HCT116 (cell line): ENCODE results near the gene FKBP2. TPM values are rescaled to one million over a fixed set of nuclear protein-coding genes. Genes with fewer than 3 reads are reported as not detected.
A peak's percentile ranks its signal among the peaks of the same experiment; 100 is the strongest.

ENCODE experiments used
- ATAC-seq: fragments of 200-7000 bp; cut with Tn5 transposase; 2 replicates; pipeline ENCODE4 v1.9.1; 2020; ENCODE audit warnings: mild to moderate bottlenecking, moderate library complexity
- BruUV-seq: library from RNA; stranded (reverse); fragments of 400-500 nt; replicated peaks from 2 replicates; lab custom pipeline; 2021; lab: Mats Ljungman, UMichigan
- CTCF ChIA-PET: fragments of 300-600 bp; sonication (Branson Sonifier 250); formaldehyde crosslinking; loops from one replicate; lab custom pipeline; 2021; ENCODE audit warnings: antibody characterized with exemption; lab: Charles Lee
- POLR2A ChIA-PET: fragments of 300-600, 350-600 bp; sonication (Branson Sonifier 250); formaldehyde crosslinking; loops from one replicate; lab custom pipeline; 2021; ENCODE audit warnings: antibody characterized with exemption; lab: Charles Lee
- RAD21 ChIA-PET, 2 experiments: fragments of 300-600 bp; sonication (Branson Sonifier 250); formaldehyde crosslinking; loops; one replicate each; lab custom pipeline; 2023; ENCODE audit warnings: low total read pairs in 2 of 2; ENCODE audit not compliant: uncharacterized antibody in 2 of 2, unreplicated experiment in 2 of 2, low non-redundant PET in 1 of 2; lab: Charles Lee
- DNase-seq: peaks from one replicate; pipeline ENCODE4 v3.0.0-alpha.2; 2010; ENCODE audit warnings: low read depth, low spot score
- H2AFZ ChIP-seq: fragments of 200-600 bp; shearing (Covaris generic), sonication (generic); 2 replicates; pipeline ENCODE4 v1.6.1; 2017; ENCODE audit warnings: low read depth, mixed run types, mixed read lengths, antibody characterized with exemption, low read length; ENCODE audit not compliant: poor library complexity, severe bottlenecking
- H3K27ac ChIP-seq: 2 replicates; pipeline ENCODE4 v1.5.1; 2012; ENCODE audit warnings: low read depth, low read length
- H3K27me3 ChIP-seq: fragments of 200-600 bp; sonication (generic); 2 replicates; pipeline ENCODE4 v1.6.1; 2016; ENCODE audit warnings: mixed run types, low read length, mixed read lengths; ENCODE audit not compliant: insufficient read depth
- H3K36me3 ChIP-seq, 2 experiments: fragments of 200-500 bp in 1 of 2; fragments of 200-600 bp in 1 of 2; sonication (Bioruptor generic) in 1 of 2; sonication (generic) in 1 of 2; 2 replicates each; pipeline versions ENCODE4 v1.5.1 to v1.6.1; 2014 to 2016; ENCODE audit warnings: low read length in 2 of 2, inconsistent platforms in 1 of 2, mixed read lengths in 1 of 2, mixed run types in 1 of 2; ENCODE audit not compliant: insufficient read depth in 2 of 2, control insufficient read depth in 1 of 2
- H3K4me1 ChIP-seq, 2 experiments: fragments of 200-600 bp in 1 of 2; sonication (generic) in 1 of 2; 2 replicates each; pipeline versions ENCODE4 v1.5.1 to v1.6.1; 2012 to 2017; ENCODE audit warnings: low read length in 2 of 2, inconsistent platforms in 1 of 2, mild to moderate bottlenecking in 1 of 2, mixed read lengths in 1 of 2, mixed run types in 1 of 2, moderate library complexity in 1 of 2; ENCODE audit not compliant: insufficient read depth in 2 of 2, control insufficient read depth in 1 of 2
- H3K4me2 ChIP-seq: fragments of 200-600 bp; sonication (generic); 2 replicates; pipeline ENCODE4 v1.6.1; 2017; ENCODE audit warnings: mixed run types, low read length, mixed read lengths
- H3K4me3 ChIP-seq, 2 experiments: fragments of 200-600 bp in 1 of 2; sonication (generic) in 1 of 2; replicated peaks in 1 of 2; 2 replicates each; pipeline ENCODE4 v1.5.1; 2011 to 2016; ENCODE audit warnings: low read length in 2 of 2, control low read depth in 1 of 2, low read depth in 1 of 2, mild to moderate bottlenecking in 1 of 2, mixed read lengths in 1 of 2, mixed run types in 1 of 2
- H3K79me2 ChIP-seq: fragments of 200-600 bp; sonication (generic); 2 replicates; pipeline ENCODE4 v1.6.1; 2017; ENCODE audit warnings: mild to moderate bottlenecking, mixed run types, low read length, moderate library complexity, mixed read lengths; ENCODE audit not compliant: insufficient read depth
- H3K9ac ChIP-seq: fragments of 200-600 bp; sonication (generic); 2 replicates; pipeline ENCODE4 v1.6.1; 2016; ENCODE audit warnings: low read length, mixed read lengths
- H3K9me2 ChIP-seq: fragments of 200-600 bp; sonication (generic), shearing (Covaris generic); 2 replicates; pipeline ENCODE4 v1.6.1; 2017; ENCODE audit warnings: mixed run types, mild to moderate bottlenecking, moderate library complexity; ENCODE audit not compliant: insufficient read depth
- H3K9me3 ChIP-seq, 2 experiments: fragments of 200-500 bp in 1 of 2; fragments of 200-600 bp in 1 of 2; sonication (Bioruptor generic) in 1 of 2; sonication (generic) in 1 of 2; 2 replicates each; pipeline ENCODE4 v1.6.1; 2014 to 2017; ENCODE audit warnings: low read length in 2 of 2, mixed read lengths in 2 of 2, inconsistent platforms in 1 of 2, low read depth in 1 of 2, mild to moderate bottlenecking in 1 of 2, mixed run types in 1 of 2, moderate library complexity in 1 of 2; ENCODE audit not compliant: control insufficient read depth in 1 of 2, insufficient read depth in 1 of 2
- H4K20me1 ChIP-seq: fragments of 200-600 bp; sonication (generic), shearing (Covaris generic); 2 replicates; pipeline ENCODE4 v1.6.1; 2017; ENCODE audit warnings: mixed run types, mild to moderate bottlenecking, moderate library complexity; ENCODE audit not compliant: insufficient read depth
- CEBPB ChIP-seq: IDR thresholded peaks from 2 replicates; pipeline ENCODE4 v1.6.1; 2012; ENCODE audit warnings: low read depth
- EGR1 ChIP-seq: IDR thresholded peaks from 2 replicates; pipeline ENCODE4 v1.6.1; 2012; ENCODE audit warnings: low read depth
- ELF1 ChIP-seq: IDR thresholded peaks from 2 replicates; pipeline ENCODE4 v1.6.1; 2012; ENCODE audit warnings: low read depth, borderline replicate concordance
- EZH2 ChIP-seq: fragments of 200-600 bp; sonication (generic); IDR thresholded peaks from 2 replicates; pipeline ENCODE4 v1.6.1; 2017; ENCODE audit warnings: antibody characterized with exemption, mixed run types
- EZH2phosphoT487 ChIP-seq: fragments of 200-600 bp; IDR thresholded peaks from 2 replicates; pipeline ENCODE4 v1.6.1; 2018; ENCODE audit warnings: antibody characterized with exemption, borderline replicate concordance
- FOSL1 ChIP-seq: IDR thresholded peaks from 2 replicates; pipeline ENCODE4 v1.6.1; 2012; ENCODE audit warnings: low read depth
- JUND ChIP-seq: IDR thresholded peaks from 2 replicates; pipeline ENCODE4 v1.6.1; 2012
- MAX ChIP-seq: IDR thresholded peaks from 2 replicates; pipeline ENCODE4 v1.6.1; 2012
- POLR2A ChIP-seq: IDR thresholded peaks from 2 replicates; pipeline ENCODE4 v1.7.0; 2011; ENCODE audit warnings: borderline replicate concordance; ENCODE audit not compliant: insufficient read depth, insufficient read length; ENCODE audit errors: extremely low read depth
- POLR2AphosphoS5 ChIP-seq: IDR thresholded peaks from 2 replicates; pipeline ENCODE4 v1.6.1; 2011; ENCODE audit warnings: mild to moderate bottlenecking, low read depth, low read length, moderate library complexity
- RAD21 ChIP-seq: IDR thresholded peaks from 2 replicates; pipeline ENCODE4 v1.6.1; 2012; ENCODE audit warnings: low read depth, mild to moderate bottlenecking
- SIN3A ChIP-seq: IDR thresholded peaks from 2 replicates; pipeline ENCODE4 v1.6.1; 2012; ENCODE audit warnings: low read depth
- TCF7L2 ChIP-seq: IDR thresholded peaks from 2 replicates; pipeline ENCODE4 v1.7.0; 2011; ENCODE audit warnings: borderline replicate concordance, inconsistent platforms; ENCODE audit not compliant: insufficient read depth, insufficient read length; ENCODE audit errors: extremely low read depth
- ZBTB33 ChIP-seq: IDR thresholded peaks from 2 replicates; pipeline ENCODE4 v1.6.1; 2011; ENCODE audit warnings: mild to moderate bottlenecking, low read length, moderate library complexity; ENCODE audit not compliant: insufficient replicate concordance; ENCODE audit errors: extremely low read depth
- ZFX ChIP-seq: fragments of 450-650 bp; IDR thresholded peaks from 2 replicates; pipeline ENCODE4 v1.6.1; 2017
- intact Hi-C: fragments of 100-400 bp; cut with micrococcal nuclease; formaldehyde crosslinking; loops from 2 replicates; pipeline ENCODE4 v1.10.0; 2022
- total RNA-seq: library from RNA; stranded (reverse); gene quantifications from one replicate; pipeline ENCODE4 v1.2.1, GENCODE V29; 2021; ENCODE audit not compliant: unreplicated experiment
- TF ChIP-seq, protein P1 (sequence below): IDR thresholded peaks from 2 replicates; pipeline ENCODE4 v1.6.1; 2012; ENCODE audit warnings: low read depth

FKBP2 gene
- total RNA-seq, 1 experiment from 2014 or later, result 69.2 TPM

DNA sequence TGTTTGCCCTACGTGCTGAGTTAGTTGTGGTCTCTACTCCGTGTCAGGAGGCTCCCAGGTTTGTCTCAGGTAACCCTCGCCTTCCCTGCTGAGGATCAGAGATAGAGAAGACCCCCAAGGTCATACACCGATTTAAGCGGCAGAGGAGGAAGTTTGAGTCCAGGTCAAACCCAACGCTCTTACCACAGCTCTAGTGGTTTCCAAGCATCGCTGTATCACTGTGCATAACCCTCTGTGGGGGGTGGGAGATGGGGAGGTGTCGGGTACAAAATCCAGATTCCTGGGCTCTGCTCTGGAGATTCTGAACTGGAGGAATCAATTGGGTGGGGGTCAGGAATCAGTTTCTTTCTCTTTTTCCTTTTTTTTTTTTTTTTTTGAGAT, 9.9 kb upstream of the FKBP2 start:
- H3K4me2 ChIP-seq, result peak overlapping the region; percentile 99
- ATAC-seq (no peak), DNase-seq (no peak)
- H2AFZ ChIP-seq, result no peak overlapping the region
- H3K9me2 ChIP-seq, result no peaks in the 10 kb centered on the region
- RAD21 ChIA-PET, result no interaction called here
- no peaks in the 10 kb centered on the region for H4K20me1 ChIP-seq
- peak overlapping the region; percentile 61 for H3K27ac ChIP-seq
- no peaks in the 10 kb centered on the region for H3K27me3 ChIP-seq
- peak overlapping the region; percentile 88 for H3K9ac ChIP-seq
- CTCF ChIA-PET, result no interaction called here
- H3K9me3 ChIP-seq, result no peaks in the 10 kb centered on the region
- POLR2A ChIA-PET, result interaction anchor here (1.1 to 3.1 kb wide), 3 partner anchors 8 to 52 kb away, joined by 3 to 11 read pairs (median 4); partner anchors contain the start of gene FKBP2
- intact Hi-C loops, result no loop called here
- peaks cover 30 to 71% of the 10 kb centered on the region in 2 experiments for H3K4me1 ChIP-seq
- no peak for TF ChIP-seq POLR2AphosphoS5
- TF ChIP-seq EZH2, result no peak
- TF ChIP-seq ZFX, result no peak
- TF ChIP-seq TCF7L2, result no peak
- TF ChIP-seq ZBTB33, result no peak
- TF ChIP-seq JUND, result no peak
- TF ChIP-seq POLR2A, result no peak
- no peak for TF ChIP-seq SIN3A
- TF ChIP-seq EGR1, result no peak
- TF ChIP-seq, protein P1, sequence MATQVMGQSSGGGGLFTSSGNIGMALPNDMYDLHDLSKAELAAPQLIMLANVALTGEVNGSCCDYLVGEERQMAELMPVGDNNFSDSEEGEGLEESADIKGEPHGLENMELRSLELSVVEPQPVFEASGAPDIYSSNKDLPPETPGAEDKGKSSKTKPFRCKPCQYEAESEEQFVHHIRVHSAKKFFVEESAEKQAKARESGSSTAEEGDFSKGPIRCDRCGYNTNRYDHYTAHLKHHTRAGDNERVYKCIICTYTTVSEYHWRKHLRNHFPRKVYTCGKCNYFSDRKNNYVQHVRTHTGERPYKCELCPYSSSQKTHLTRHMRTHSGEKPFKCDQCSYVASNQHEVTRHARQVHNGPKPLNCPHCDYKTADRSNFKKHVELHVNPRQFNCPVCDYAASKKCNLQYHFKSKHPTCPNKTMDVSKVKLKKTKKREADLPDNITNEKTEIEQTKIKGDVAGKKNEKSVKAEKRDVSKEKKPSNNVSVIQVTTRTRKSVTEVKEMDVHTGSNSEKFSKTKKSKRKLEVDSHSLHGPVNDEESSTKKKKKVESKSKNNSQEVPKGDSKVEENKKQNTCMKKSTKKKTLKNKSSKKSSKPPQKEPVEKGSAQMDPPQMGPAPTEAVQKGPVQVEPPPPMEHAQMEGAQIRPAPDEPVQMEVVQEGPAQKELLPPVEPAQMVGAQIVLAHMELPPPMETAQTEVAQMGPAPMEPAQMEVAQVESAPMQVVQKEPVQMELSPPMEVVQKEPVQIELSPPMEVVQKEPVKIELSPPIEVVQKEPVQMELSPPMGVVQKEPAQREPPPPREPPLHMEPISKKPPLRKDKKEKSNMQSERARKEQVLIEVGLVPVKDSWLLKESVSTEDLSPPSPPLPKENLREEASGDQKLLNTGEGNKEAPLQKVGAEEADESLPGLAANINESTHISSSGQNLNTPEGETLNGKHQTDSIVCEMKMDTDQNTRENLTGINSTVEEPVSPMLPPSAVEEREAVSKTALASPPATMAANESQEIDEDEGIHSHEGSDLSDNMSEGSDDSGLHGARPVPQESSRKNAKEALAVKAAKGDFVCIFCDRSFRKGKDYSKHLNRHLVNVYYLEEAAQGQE, result no peak
- no peak for TF ChIP-seq RAD21
- TF ChIP-seq EZH2phosphoT487, result no peak
- TF ChIP-seq CEBPB, result no peak
- no peak for TF ChIP-seq FOSL1
- TF ChIP-seq ELF1, result no peak
- TF ChIP-seq MAX, result no peak
- no TSS peak for BruUV-seq
- H3K79me2 ChIP-seq, result peaks cover 20% of the 10 kb centered on the region
- no peaks in the 10 kb centered on the region for H3K36me3 ChIP-seq
- H3K4me3 ChIP-seq, result peak overlapping the region; percentile 71 to 89
